Measurements from ENCODE around the gene HOXA6. TPM values are rescaled to one million over a fixed set of nuclear protein-coding genes. Genes with fewer than 3 reads are reported as not detected.

The HOXA6 gene
- total RNA-seq, 4 donors from 2014 or later = 1.1 to 13.1 (median 6.4) TPM

DNA sequence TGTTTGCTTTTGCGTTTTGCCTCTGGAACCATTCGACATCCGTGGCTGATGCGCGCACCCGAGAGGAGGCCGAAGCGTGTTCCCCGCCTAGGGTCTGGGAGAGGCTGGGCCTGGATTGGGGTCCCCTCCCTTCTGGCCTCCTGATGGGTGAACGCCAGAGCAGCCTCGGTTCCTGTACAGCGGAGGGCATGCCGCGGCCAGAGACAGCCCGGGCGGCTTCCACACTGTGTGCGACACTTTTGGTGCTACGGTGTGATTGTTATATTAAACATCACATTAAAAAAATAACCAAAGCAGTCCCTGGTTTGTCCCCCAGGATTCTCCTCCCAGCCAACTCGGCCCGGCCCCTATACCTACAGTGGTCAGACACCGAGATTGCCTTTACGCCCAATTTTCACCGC, 12.6 kb upstream of the HOXA6 start:
- DNase-seq (ENCODE audit: low spot score) (peak; percentile 20), ATAC-seq (ENCODE audit: low FRiP score) (no peak)
- no peak for TF ChIP-seq CTCF (IDR thresholded peaks at IDR 0.05)

DNA sequence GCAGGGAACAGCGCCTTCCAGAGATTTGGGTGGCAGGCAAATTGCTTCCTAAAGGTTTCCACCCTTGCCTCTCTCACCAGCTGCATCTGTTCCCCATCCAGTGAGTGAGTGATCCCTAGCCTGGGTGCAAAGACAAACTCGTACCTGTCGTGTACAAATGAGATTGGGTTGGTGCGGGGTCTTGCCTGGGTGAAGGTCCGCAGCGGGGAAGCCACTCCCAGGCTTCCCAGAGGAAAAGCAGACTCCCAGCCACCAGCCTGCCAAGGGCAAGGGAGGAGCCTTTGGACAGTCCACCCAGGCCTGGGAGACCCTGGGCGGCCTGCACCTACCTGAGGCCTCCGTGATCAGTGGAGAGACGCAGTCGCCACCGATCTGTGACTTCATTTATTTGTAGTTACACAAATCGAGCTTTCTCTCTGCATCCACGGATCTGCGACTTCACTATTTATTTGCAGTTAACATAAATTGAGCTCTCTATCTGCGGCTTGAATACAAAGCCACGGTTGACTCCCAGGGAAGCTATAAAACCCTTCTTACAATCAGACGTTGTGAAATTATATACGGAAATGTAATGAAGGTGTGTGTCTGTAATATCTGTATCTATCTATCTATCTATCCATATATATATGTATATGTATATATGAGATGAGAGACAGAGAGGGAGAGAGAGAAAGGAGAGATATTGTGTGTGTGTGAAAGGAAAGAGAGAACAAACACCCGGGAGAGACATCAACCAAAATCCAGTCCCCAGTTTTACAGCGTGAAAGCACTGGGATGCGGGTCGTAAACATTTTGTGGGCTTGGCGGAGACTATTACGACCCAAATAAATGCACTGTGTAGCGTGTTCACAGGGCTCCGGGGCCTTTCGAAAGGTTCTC, 11.9 kb upstream of the HOXA6 start:
- TF ChIP-seq CTCF (IDR thresholded peaks at IDR 0.05) = no peak
- ATAC-seq (ENCODE audit: low FRiP score) (no peak), DNase-seq (ENCODE audit: low spot score) (peak; percentile 19)

- ATAC-seq (ENCODE audit: low FRiP score) (no peak), DNase-seq (ENCODE audit: low spot score) (peak; percentile 14)
- no peak for TF ChIP-seq CTCF (IDR thresholded peaks at IDR 0.05)
Measured at GRCh38 chr7:27158436-27159265, 11.1 kb upstream of the HOXA6 start.

DNA sequence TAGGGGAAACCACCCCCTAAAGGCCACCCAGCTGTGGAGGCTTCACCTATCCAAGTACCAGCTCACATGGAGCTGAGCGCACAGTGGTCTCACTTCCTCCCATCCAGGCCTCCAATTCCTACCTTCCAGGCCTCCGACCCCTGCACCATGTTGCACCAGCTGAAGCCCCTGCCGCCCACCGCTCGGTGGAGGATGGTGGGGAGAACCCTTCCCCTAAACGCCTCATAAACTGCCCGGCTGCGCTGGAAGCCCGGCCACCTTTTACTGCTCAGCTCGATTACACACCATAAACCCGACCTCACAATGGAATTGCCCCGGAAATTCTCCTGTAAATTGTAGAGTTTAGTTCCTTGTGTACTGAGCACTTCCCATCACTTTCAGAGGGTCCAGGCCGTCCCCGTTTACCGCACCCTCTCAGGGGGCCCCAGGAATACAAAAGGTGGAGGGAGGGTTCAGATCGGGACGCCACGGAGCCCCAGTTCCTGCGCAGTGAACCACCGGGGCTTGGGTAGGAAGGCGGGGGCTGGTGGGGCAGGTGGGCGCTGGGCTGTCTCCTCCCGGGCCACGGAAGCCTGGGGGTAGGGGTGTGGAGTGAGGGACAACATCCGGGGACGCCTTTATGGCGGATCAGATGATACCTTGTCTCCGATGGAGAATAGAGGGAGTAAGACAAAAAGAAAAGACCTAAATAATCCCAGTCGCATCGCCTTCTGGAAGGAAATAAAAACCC, 10.3 kb upstream of the HOXA6 start:
- DNase-seq (ENCODE audit: low spot score) (peak; percentile 15), ATAC-seq (ENCODE audit: low FRiP score) (no peak)
- no peak for TF ChIP-seq CTCF (IDR thresholded peaks at IDR 0.05)

DNA sequence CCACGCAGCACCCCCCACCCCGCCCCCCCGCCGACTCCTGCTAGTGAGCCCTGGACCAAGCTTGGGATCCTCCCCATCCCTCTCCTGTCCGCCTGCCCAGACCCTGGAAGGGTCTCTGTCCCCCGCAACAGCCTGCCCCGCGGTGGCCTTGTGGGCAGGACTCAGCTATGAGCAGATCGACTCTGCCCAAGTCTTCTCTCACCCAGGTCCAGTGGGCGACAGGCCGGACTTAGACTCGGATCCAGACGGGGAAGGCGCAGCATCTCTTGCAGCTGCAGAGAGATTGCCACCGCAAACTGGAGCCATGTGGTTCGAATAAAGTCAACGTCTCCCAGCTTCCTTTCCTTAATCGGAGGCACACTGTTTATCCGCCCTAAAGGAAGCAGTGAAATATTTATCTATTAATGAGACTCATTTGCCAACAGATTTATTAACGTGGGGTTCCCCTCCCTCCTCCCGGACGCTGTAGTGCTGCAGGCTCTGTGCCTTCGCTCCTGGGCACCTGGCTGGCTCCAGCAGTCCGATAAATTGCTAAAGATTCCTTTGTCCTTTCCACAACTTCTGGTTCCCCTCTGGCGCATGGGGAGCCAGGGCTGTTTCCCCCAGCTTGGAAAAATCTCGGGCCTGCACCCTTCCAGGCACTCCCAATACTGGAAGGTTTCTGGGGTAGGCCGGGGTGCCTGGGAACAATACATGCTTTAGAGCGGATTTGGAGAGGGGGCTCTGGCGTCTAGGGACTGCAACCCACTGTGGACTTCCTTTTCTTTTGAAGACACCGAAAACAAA, 9.5 kb upstream of the HOXA6 start:
- DNase-seq (ENCODE audit: low spot score) (peak; percentile 20), ATAC-seq (ENCODE audit: low FRiP score) (no peak)
- no peak for TF ChIP-seq CTCF (IDR thresholded peaks at IDR 0.05)

DNA sequence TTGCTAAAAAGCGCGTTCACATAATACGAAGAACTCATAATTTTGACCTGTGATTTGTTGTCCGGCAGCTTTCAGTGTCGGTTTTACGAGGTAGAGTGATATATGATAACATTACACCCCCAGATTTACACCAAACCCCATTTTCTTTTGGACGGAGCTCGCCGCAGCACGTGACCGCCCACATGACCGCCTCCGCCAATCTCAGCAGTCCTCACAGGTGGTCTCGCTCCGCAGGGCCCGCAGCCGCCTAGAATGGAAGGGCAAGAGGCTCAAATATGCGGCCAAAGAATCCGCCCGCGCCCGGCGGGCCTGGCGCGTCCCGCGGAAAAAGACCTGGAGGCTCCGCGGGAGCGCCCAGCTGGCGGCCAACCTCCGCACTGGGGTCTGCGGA, 8.9 kb upstream of the HOXA6 start, which contains the start of gene HOXA7:
TSS of gene HOXA7 (minus strand) at position 168 of the 391 bp plus-strand sequence. CDS start at position 38, 130 bp downstream.
- ATAC-seq (ENCODE audit: low FRiP score) (peak; percentile 37), DNase-seq (ENCODE audit: low spot score) (peak; percentile 39)

More for the DNA sequence above, 8.9 kb upstream of the HOXA6 start, which contains the start of gene HOXA7:
- TF ChIP-seq CTCF (IDR thresholded peaks at IDR 0.05) = no peak
